Measurements from ENCODE around the gene GPR150.

DNA sequence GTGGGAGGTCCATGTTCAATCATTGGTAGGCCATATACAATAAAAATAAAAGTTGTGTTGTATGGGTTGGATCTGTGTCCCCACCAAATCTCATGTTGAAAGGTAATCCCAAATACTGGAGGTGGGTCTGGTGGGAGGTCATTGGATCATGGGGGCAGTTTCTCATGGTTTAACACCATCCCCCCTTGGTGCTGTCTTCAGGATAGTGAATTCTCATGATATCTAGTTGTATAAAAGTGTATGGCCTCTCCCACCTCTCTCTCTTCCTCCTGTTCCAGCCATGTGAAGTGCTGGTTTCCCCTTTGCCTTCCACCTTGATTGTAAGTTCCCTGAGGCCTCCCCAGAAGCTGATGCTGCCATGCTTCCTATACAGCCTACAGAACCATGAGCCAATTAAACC lies 47.8 kb downstream of the GPR150 start:
- TF ChIP-seq, protein P1, sequence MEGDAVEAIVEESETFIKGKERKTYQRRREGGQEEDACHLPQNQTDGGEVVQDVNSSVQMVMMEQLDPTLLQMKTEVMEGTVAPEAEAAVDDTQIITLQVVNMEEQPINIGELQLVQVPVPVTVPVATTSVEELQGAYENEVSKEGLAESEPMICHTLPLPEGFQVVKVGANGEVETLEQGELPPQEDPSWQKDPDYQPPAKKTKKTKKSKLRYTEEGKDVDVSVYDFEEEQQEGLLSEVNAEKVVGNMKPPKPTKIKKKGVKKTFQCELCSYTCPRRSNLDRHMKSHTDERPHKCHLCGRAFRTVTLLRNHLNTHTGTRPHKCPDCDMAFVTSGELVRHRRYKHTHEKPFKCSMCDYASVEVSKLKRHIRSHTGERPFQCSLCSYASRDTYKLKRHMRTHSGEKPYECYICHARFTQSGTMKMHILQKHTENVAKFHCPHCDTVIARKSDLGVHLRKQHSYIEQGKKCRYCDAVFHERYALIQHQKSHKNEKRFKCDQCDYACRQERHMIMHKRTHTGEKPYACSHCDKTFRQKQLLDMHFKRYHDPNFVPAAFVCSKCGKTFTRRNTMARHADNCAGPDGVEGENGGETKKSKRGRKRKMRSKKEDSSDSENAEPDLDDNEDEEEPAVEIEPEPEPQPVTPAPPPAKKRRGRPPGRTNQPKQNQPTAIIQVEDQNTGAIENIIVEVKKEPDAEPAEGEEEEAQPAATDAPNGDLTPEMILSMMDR (IDR thresholded peaks at IDR 0.05) = no peak
- no peak for TF ChIP-seq POLR2A (IDR thresholded peaks at IDR 0.05)

Data from Peyer's patch (tissue), 4 donors.